HCT116 (cell line): ENCODE results near the gene TMEM150A.

Experiments used
- EGR1 ChIP-seq: IDR thresholded peaks from 2 replicates; pipeline ENCODE4 v1.6.1; 2012; ENCODE audit warnings: low read depth
- EZH2phosphoT487 ChIP-seq: fragments of 200-600 bp; IDR thresholded peaks from 2 replicates; pipeline ENCODE4 v1.6.1; 2018; ENCODE audit warnings: antibody characterized with exemption, borderline replicate concordance
- ZFX ChIP-seq: fragments of 450-650 bp; IDR thresholded peaks from 2 replicates; pipeline ENCODE4 v1.6.1; 2017
- TF ChIP-seq, protein P1 (sequence below), 3 experiments: fragments of 200-600 bp in 1 of 3; sonication (generic) in 1 of 3; IDR thresholded peaks in 2 of 3; conservative IDR thresholded peaks in 1 of 3; 2 replicates each; pipeline ENCODE4 v1.5.1; 2012 to 2017; ENCODE audit warnings: low read depth in 2 of 3, low read length in 2 of 3, antibody characterized with exemption in 1 of 3, borderline replicate concordance in 1 of 3, control low read depth in 1 of 3, mild to moderate bottlenecking in 1 of 3, mixed read lengths in 1 of 3, mixed run types in 1 of 3, moderate library complexity in 1 of 3; ENCODE audit not compliant: insufficient read depth in 1 of 3
- TF ChIP-seq, protein P2 (sequence below): IDR thresholded peaks from 2 replicates; pipeline ENCODE4 v1.6.1; 2012; ENCODE audit warnings: low read depth

DNA sequence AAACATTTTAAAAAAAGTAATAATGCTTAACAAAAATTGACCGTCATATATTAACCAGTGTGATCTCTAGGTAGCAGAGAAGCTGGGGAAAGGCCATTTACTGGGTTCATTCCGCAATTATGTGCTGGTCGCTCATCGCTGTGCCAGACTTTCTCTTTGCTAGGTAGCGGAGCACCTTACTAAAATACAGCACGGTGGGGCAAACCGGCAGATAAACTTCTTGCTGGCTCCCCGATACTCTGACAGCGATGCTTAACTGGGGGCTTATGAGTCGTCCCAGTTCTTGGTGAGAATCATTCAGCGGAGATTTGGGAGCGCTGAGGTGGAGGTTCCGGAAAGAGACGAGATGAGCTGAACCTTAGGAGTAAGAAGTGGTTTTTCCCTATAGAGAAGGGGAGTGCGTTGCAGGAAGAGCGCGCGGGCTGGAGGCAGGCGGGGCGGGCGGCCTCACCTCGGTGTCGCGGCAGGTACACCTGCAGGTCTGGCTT lies 8.8 kb upstream of the TMEM150A start:
- TF ChIP-seq, protein P1, sequence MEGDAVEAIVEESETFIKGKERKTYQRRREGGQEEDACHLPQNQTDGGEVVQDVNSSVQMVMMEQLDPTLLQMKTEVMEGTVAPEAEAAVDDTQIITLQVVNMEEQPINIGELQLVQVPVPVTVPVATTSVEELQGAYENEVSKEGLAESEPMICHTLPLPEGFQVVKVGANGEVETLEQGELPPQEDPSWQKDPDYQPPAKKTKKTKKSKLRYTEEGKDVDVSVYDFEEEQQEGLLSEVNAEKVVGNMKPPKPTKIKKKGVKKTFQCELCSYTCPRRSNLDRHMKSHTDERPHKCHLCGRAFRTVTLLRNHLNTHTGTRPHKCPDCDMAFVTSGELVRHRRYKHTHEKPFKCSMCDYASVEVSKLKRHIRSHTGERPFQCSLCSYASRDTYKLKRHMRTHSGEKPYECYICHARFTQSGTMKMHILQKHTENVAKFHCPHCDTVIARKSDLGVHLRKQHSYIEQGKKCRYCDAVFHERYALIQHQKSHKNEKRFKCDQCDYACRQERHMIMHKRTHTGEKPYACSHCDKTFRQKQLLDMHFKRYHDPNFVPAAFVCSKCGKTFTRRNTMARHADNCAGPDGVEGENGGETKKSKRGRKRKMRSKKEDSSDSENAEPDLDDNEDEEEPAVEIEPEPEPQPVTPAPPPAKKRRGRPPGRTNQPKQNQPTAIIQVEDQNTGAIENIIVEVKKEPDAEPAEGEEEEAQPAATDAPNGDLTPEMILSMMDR (IDR thresholded peaks at IDR 0.05 in 2 of 3, conservative IDR thresholded peaks at IDR 0.05 in 1 of 3; ENCODE audit: borderline replicate concordance in 1 of 3, insufficient read depth in 1 of 3, low read depth in 2 of 3, low read length in 2 of 3): no peak
- TF ChIP-seq EGR1 (no peak), EZH2phosphoT487 (no peak), ZFX (no peak)
- TF ChIP-seq, protein P2, sequence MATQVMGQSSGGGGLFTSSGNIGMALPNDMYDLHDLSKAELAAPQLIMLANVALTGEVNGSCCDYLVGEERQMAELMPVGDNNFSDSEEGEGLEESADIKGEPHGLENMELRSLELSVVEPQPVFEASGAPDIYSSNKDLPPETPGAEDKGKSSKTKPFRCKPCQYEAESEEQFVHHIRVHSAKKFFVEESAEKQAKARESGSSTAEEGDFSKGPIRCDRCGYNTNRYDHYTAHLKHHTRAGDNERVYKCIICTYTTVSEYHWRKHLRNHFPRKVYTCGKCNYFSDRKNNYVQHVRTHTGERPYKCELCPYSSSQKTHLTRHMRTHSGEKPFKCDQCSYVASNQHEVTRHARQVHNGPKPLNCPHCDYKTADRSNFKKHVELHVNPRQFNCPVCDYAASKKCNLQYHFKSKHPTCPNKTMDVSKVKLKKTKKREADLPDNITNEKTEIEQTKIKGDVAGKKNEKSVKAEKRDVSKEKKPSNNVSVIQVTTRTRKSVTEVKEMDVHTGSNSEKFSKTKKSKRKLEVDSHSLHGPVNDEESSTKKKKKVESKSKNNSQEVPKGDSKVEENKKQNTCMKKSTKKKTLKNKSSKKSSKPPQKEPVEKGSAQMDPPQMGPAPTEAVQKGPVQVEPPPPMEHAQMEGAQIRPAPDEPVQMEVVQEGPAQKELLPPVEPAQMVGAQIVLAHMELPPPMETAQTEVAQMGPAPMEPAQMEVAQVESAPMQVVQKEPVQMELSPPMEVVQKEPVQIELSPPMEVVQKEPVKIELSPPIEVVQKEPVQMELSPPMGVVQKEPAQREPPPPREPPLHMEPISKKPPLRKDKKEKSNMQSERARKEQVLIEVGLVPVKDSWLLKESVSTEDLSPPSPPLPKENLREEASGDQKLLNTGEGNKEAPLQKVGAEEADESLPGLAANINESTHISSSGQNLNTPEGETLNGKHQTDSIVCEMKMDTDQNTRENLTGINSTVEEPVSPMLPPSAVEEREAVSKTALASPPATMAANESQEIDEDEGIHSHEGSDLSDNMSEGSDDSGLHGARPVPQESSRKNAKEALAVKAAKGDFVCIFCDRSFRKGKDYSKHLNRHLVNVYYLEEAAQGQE: no peak
